Measurements from ENCODE around the gene DHX57. TPM values are rescaled to one million over a fixed set of nuclear protein-coding genes. Genes with fewer than 3 reads are reported as not detected.

Gene DHX57, protein sequence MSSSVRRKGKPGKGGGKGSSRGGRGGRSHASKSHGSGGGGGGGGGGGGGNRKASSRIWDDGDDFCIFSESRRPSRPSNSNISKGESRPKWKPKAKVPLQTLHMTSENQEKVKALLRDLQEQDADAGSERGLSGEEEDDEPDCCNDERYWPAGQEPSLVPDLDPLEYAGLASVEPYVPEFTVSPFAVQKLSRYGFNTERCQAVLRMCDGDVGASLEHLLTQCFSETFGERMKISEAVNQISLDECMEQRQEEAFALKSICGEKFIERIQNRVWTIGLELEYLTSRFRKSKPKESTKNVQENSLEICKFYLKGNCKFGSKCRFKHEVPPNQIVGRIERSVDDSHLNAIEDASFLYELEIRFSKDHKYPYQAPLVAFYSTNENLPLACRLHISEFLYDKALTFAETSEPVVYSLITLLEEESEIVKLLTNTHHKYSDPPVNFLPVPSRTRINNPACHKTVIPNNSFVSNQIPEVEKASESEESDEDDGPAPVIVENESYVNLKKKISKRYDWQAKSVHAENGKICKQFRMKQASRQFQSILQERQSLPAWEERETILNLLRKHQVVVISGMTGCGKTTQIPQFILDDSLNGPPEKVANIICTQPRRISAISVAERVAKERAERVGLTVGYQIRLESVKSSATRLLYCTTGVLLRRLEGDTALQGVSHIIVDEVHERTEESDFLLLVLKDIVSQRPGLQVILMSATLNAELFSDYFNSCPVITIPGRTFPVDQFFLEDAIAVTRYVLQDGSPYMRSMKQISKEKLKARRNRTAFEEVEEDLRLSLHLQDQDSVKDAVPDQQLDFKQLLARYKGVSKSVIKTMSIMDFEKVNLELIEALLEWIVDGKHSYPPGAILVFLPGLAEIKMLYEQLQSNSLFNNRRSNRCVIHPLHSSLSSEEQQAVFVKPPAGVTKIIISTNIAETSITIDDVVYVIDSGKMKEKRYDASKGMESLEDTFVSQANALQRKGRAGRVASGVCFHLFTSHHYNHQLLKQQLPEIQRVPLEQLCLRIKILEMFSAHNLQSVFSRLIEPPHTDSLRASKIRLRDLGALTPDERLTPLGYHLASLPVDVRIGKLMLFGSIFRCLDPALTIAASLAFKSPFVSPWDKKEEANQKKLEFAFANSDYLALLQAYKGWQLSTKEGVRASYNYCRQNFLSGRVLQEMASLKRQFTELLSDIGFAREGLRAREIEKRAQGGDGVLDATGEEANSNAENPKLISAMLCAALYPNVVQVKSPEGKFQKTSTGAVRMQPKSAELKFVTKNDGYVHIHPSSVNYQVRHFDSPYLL (N-terminal part only)
- polyA plus RNA-seq (ENCODE audit: insufficient read length) = 21.4 TPM

DNA sequence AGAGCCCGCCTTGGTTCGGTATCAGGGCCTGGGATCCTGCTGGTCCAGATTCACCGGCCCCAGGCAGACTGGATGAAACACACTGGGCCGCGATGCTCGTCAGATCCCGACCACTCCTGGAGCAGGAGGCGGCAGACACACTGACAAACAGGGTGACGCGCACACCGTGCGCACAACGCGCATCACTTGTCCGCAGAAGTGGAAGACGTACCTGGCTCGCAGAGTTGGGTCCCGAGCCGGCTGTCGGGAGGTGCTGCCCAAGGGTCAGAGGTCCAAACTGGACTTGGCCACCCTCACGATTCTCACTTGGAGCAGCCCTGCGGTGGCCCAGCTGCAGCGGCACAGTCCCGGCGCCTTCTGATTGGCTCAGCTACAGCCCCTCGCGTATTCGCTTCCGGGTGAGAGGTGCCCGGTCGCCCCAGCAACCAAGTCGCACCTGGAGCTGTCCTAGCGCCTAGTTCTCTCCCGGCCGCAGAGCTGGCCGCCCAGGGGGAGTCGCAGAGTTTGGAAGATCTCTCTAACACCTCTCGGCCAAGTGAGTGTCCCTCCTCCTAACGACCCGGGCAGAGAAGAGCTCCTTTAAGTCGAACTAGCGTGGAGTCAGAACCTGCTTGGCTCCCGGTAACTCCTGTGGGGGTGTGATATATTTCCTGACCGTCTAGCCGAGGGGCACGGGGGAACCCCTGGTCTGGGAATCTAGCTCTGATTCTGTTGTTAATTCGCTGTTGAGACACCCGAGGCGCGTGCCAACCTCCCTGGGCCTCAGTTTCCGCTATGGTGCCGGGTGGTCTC, at the start of gene DHX57, which contains the start of gene MORN2:
Gene DHX57 (minus strand): TSS at position 359 of the 792 bp plus-strand sequence. CDS start 7,529 bp downstream, outside the sequence.
Gene MORN2 (plus strand): TSS at position 401 of the 792 bp plus-strand sequence.
- peak; percentile 91 for DNase-seq

DNA sequence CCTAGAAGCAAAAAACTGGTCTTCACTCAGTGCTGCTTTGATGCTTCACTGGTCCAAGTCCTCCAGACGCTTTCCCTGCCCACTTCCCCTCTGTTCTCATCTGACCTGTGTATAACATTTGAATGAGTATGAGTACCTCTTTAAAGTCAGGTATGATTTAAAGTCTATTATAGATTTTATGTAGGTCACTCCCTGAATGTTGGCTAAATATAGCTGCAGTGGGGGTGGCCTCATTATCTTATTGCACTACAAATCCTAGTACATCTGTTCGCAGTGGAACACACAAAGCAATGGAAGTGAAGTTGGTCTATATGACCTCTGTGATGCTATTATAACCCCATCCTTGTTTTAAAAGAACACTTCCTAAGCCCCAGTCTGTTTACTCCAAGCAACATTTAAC, 47.2 kb upstream of the DHX57 start:
- no peak for DNase-seq

DNA sequence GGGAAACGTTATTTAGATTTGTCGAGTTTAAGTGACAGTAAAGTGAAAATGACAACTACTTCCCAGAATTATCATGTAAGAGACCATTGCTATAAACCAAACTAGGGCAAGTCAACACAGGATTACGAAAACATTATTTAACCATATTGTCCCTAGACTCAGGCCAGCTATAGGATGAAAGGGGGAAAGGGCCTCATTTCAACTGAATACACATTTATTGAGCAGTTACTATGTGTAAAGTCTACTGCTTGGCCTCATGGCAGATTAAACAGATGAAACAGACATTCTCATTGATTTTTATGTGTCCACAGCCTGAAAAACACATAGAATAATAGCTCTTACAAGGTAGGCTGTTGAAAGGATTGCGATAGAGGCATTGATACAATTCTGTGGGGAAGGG, 46.7 kb upstream of the DHX57 start:
- no peak for DNase-seq

GRCh38 chr2:38912619-38913018, 36.9 kb upstream of the DHX57 start:
- DNase-seq = no peak

DNA sequence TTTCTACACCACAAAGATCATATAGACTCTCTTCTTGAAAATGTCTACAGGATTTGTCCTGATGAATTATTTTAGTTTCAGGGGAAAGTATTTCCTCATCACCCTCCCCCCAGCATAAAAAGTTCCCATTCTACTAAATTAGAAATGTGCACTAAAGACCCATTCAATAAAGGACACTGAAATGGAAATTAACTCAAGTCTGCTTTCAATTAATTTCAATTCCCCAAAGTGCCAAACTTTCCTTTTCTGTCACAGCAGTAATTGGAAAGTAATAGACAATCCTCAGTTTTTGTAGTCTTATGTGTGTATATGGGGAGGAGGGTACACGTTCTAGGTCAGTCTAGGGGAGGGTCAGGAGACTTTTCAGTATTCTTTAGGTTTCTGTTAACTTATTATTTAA, 35.5 kb upstream of the DHX57 start:
- no peak for DNase-seq

DNA sequence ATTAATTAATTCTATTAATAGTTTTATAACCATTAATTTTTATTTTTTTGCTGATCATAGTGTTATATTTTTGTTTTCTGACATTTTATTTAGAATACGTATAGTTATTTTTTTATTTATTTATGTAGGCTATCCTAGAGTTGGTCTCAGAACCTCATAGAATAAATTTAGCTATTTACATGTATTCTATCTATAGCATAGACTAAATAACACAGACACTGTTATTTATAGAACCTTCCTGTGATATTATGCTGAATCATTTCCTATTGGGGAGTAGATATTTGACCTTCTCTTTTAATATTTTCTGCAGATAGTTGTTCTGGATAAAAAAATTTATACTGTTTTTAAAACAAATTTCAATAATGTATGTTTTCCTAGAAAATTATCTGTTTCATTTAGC, 34.1 kb upstream of the DHX57 start:
- DNase-seq = no peak

DNA sequence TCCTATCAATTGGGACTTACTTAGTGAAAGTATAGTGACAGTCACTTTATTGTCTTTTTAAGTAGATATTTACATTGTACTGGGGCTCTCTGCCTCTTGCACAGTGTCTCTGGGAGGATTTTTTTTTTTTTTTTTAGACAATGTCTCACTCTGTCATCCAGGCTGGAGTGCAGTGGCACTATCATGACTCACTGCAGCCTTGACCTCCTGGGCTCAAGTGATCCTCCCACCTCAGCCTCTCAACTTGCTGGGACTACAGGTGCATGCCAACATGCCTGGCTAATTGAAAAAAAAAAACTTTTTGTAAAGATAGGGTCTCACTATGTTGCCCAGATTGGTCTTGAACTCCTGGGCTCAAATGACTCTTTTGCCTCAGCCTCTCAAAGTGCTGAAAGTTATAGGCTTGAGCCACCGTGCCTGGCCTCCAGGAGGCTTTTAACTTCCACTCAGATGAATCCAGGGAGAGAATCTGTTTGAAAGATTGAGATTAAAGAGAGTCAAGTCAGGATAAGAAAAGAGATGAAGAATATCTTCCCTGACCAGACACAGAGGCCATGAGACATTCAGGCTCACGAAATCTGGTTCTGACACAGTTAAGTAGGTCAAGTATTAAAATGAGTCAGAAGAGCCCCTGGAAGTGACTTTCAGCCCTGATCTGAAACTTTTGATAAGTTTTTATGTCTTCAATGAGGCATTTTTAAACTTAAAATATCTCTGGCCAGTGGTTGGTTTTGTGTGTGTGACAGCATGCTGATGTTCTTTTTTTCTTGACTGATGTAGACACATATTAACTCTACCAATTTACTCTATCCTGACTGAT, 32.2 kb upstream of the DHX57 start:
- no peak for DNase-seq

DNA sequence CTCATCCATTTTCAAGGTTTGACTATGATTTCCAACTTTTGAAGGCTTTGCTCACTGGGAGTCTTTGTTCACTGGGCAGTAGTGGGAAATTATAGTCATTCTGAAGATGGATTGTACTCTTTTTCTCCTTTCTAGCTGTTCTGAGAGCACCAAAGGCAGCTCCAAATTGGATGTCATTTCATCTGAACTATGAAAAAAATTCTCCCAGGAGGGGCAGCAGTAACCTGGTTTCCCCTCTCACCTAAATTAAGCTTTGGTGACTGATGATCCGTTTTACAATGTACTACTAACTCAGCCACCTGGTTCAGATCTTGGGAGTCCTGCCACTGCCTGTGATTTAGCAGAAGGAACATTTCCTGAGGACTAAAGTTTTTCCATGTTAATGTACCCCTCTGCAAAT, 31.5 kb upstream of the DHX57 start:
- DNase-seq = no peak

- DNase-seq = no peak
These were observed 29.5 kb upstream of the DHX57 start for GRCh38 chr2:38905251-38905650.

GRCh38 chr2:38900726-38901125, 25.0 kb upstream of the DHX57 start:
- DNase-seq = no peak

GRCh38 chr2:38898256-38898655, 22.5 kb upstream of the DHX57 start:
- DNase-seq = no peak

DNA sequence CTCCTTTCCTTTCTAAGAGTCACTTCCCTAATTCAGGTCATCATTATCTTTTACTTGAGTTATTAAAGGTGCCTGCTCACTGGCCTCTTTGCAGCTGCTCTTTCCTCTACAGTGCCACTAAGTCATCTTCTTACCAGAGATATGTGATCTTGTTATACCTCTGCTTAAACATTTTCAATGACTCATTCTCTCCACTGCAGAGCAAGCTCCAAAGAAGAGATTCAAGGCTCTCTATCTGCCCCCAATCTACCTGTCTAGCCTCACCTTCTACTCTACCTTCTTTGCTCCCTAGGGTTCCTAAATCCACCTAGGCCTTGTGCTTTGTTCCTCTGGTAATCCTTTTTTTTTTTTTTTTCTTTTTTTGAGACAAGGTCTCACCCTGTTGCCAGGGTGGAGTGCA, 17.1 kb upstream of the DHX57 start:
- DNase-seq = no peak

DNA sequence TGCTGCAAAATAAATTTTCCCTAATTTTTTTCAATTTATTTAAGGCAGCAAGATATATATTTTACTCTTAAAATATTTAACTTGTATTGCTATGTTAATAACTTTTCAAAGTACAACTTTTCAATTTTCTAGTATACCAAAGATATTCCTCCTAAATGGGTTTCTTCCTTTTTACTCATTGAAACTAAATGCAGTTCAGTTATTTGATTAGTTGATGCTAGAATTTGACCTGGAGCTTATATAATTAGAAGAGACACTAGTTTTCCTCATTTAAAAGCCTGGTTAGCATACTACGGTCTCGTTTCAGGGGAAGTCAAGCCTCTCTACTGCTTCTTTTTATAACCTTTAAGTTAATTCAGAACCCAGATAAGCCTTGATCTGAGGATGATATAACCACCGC, 13.8 kb upstream of the DHX57 start, which contains the start of gene ARHGEF33:
Gene ARHGEF33 (plus strand): TSS at position 301 of the 400 bp plus-strand sequence. CDS start 29,573 bp downstream, outside the sequence.
- no peak for DNase-seq

- no peak for DNase-seq
These were observed 13.3 kb upstream of the DHX57 start for GRCh38 chr2:38889045-38889444.

- no peak for DNase-seq
These were observed 12.3 kb upstream of the DHX57 start for GRCh38 chr2:38887902-38888554.

DNA sequence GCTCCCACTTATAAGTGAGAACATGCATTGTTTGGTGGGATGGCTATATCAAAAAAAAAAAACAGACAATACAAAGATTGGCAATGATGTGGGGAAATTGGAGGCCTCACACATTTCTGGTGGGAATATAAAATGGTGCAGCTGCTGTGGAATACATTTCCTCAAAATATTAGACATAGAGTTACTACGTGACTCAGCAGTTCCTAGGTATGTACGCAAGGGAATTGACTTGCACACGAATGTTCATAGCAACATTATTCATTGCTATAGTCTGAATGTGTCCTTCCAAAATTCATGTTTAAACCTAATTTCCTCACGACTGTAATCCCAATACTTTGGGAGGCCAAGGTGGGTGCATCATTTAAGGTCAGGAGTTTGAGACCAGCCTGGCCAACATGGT, 11.6 kb upstream of the DHX57 start:
- DNase-seq = no peak

GRCh38 chr2:38886063-38886462, 10.3 kb upstream of the DHX57 start:
- no peak for DNase-seq

DNA sequence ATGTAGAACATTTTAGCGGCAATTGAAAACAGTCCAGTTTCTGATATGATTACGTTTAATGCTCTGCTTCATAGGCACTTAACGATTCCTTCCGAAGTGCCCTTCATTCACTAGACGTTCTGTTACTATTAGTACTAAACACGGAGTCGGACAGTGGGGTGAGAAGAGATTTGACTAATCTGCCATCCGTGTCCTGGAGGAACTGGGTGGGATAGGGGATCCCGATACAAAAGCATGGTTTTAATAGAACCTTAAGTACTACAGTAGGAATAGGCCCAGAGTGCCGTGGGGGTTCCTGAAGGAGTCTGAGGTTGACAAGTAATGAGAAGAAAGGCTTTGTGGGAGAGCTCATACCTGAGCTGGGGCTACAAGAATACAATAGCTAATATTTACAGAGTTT, 673 bp upstream of the DHX57 start:
- DNase-seq = peak; percentile 4

- no peak for DNase-seq
These were observed 533 bp downstream of the DHX57 start for GRCh38 chr2:38875227-38875575.

GRCh38 chr2:38873763-38874162, 2.0 kb downstream of the DHX57 start:
- no peak for DNase-seq
